Raji (cell line): ENCODE results near the gene TMEM161A.

Experiments used
- POLR2A ChIP-seq: IDR thresholded peaks from 2 replicates; pipeline ENCODE4 v1.6.1; 2011; ENCODE audit warnings: low read depth, low read length, control low read depth; ENCODE audit not compliant: insufficient read depth

The TMEM161A gene

GRCh38 chr19:19111967-19112580 lies 26.2 kb downstream of the TMEM161A start:
- TF ChIP-seq POLR2A: no peak

GRCh38 chr19:19111136-19111835 lies 27.0 kb downstream of the TMEM161A start:
- no peak for TF ChIP-seq POLR2A

- TF ChIP-seq POLR2A: no peak
Observed at GRCh38 chr19:19110410-19111135, 27.7 kb downstream of the TMEM161A start.

GRCh38 chr19:19109601-19110000 lies 28.7 kb downstream of the TMEM161A start:
- no peak for TF ChIP-seq POLR2A

- TF ChIP-seq POLR2A: no peak
Observed at GRCh38 chr19:19107654-19108053, 30.6 kb downstream of the TMEM161A start.

GRCh38 chr19:19106056-19106551 lies 32.2 kb downstream of the TMEM161A start:
- TF ChIP-seq POLR2A: no peak

GRCh38 chr19:19105365-19106055 lies 32.8 kb downstream of the TMEM161A start:
- no peak for TF ChIP-seq POLR2A

- TF ChIP-seq POLR2A: no peak
Observed at GRCh38 chr19:19103167-19103566, 35.1 kb downstream of the TMEM161A start.

GRCh38 chr19:19101540-19101939 lies 36.7 kb downstream of the TMEM161A start:
- TF ChIP-seq POLR2A: no peak

GRCh38 chr19:19098703-19099632 lies 39.3 kb downstream of the TMEM161A start:
- TF ChIP-seq POLR2A: no peak

GRCh38 chr19:19098084-19098702 lies 40.1 kb downstream of the TMEM161A start:
- no peak for TF ChIP-seq POLR2A

- no peak for TF ChIP-seq POLR2A
Observed at GRCh38 chr19:19096641-19097627, 41.3 kb downstream of the TMEM161A start.

GRCh38 chr19:19095691-19096090 lies 42.6 kb downstream of the TMEM161A start:
- no peak for TF ChIP-seq POLR2A
